WTC11 (cell line): ENCODE measurements around the gene CHTF18. TPM values are rescaled to one million over a fixed set of nuclear protein-coding genes. Genes with fewer than 3 reads are reported as not detected.

Experiments used
- ATAC-seq: fragments of 200-7000 bp; cut with Tn5 transposase; 2 replicates; pipeline ENCODE4 v1.10.0; 2021; ENCODE audit warnings: mild to moderate bottlenecking, moderate library complexity
- CTCF ChIA-PET: fragments of 300-600 bp; sonication (Branson Sonifier 250); formaldehyde crosslinking; loops from one replicate; lab custom pipeline; 2021; ENCODE audit warnings: antibody characterized with exemption; lab: Charles Lee
- POLR2A ChIA-PET: fragments of 350-600 bp; sonication (Branson Sonifier 250); formaldehyde crosslinking; loops from one replicate; lab custom pipeline; 2021; ENCODE audit warnings: antibody characterized with exemption; lab: Charles Lee
- DNase-seq: peaks from one replicate; pipeline ENCODE4 v3.0.0; 2021; ENCODE audit warnings: low spot score
- H3K27ac Mint-ChIP-seq: 2 replicates; pipeline ENCODE4 v1.8.0; 2021; ENCODE audit warnings: mixed read lengths
- H3K27me3 Mint-ChIP-seq: 2 replicates; pipeline ENCODE4 v1.8.0; 2021; ENCODE audit warnings: low read depth, mild to moderate bottlenecking, moderate library complexity, mixed read lengths
- H3K36me3 Mint-ChIP-seq: 2 replicates; pipeline ENCODE4 v1.8.0; 2021; ENCODE audit warnings: mixed read lengths
- H3K4me1 Mint-ChIP-seq: 2 replicates; pipeline ENCODE4 v1.8.0; 2022; ENCODE audit warnings: mixed read lengths
- H3K4me3 Mint-ChIP-seq: 2 replicates; pipeline ENCODE4 v1.8.0; 2021; ENCODE audit warnings: mild to moderate bottlenecking, moderate library complexity, mixed read lengths
- H3K9me3 Mint-ChIP-seq: 2 replicates; pipeline ENCODE4 v1.8.0; 2021; ENCODE audit warnings: mixed read lengths
- ATF1 ChIP-seq: sonication (generic); formaldehyde crosslinking; IDR thresholded peaks from 2 replicates; pipeline ENCODE4 v1.8.1; 2023; ENCODE audit warnings: mild to moderate bottlenecking, moderate library complexity, missing genetic modification reagents
- E2F5 ChIP-seq: sonication (generic); formaldehyde crosslinking; IDR thresholded peaks from 2 replicates; pipeline ENCODE4 v1.8.1; 2022; ENCODE audit warnings: mild to moderate bottlenecking, moderate library complexity, missing genetic modification reagents
- ELF4 ChIP-seq: sonication (generic); formaldehyde crosslinking; IDR thresholded peaks from 2 replicates; pipeline ENCODE4 v1.8.1; 2022; ENCODE audit warnings: low read depth, mild to moderate bottlenecking, moderate library complexity, missing genetic modification reagents
- ESRRA ChIP-seq: sonication (generic); formaldehyde crosslinking; IDR thresholded peaks from 2 replicates; pipeline ENCODE4 v1.8.1; 2022; ENCODE audit warnings: mild to moderate bottlenecking, missing genetic modification reagents, borderline replicate concordance
- HMGXB4 ChIP-seq: sonication (generic); formaldehyde crosslinking; IDR thresholded peaks from 2 replicates; pipeline ENCODE4 v1.8.1; 2023; ENCODE audit warnings: mild to moderate bottlenecking, moderate library complexity, missing genetic modification reagents
- MYBL2 ChIP-seq: sonication (generic); formaldehyde crosslinking; IDR thresholded peaks from 2 replicates; pipeline ENCODE4 v1.8.1; 2023; ENCODE audit warnings: mild to moderate bottlenecking, moderate library complexity, missing genetic modification reagents
- NR1H2 ChIP-seq: sonication (generic); formaldehyde crosslinking; IDR thresholded peaks from 2 replicates; pipeline ENCODE4 v1.9.0; 2021; ENCODE audit warnings: mild to moderate bottlenecking, moderate library complexity, missing genetic modification reagents
- PRRX2 ChIP-seq: fragments of 250-450 bp; sonication (Bioruptor Pico); IDR thresholded peaks from 2 replicates; pipeline ENCODE4 v1.8.0; 2021; ENCODE audit warnings: mild to moderate bottlenecking
- SP1 ChIP-seq: sonication (generic); formaldehyde crosslinking; conservative IDR thresholded peaks from 2 replicates; pipeline ENCODE4 v1.8.1; 2022; ENCODE audit warnings: missing genetic modification reagents
- TP53 ChIP-seq: sonication (generic); formaldehyde crosslinking; IDR thresholded peaks from 2 replicates; pipeline ENCODE4 v1.8.1; 2023; ENCODE audit warnings: mild to moderate bottlenecking, missing genetic modification reagents
- ZNF121 ChIP-seq: sonication (generic); formaldehyde crosslinking; IDR thresholded peaks from 2 replicates; pipeline ENCODE4 v1.8.0; 2023; ENCODE audit warnings: missing genetic modification reagents
- ZNF138 ChIP-seq: sonication (generic); formaldehyde crosslinking; conservative IDR thresholded peaks from 2 replicates; pipeline ENCODE4 v1.8.1; 2022; ENCODE audit warnings: mild to moderate bottlenecking, moderate library complexity, missing genetic modification reagents
- ZNF263 ChIP-seq: sonication (generic); formaldehyde crosslinking; IDR thresholded peaks from 2 replicates; pipeline ENCODE4 v1.8.1; 2022; ENCODE audit warnings: low read depth, mild to moderate bottlenecking, moderate library complexity, missing genetic modification reagents
- total RNA-seq: library from RNA; stranded (reverse); gene quantifications from 3 replicates; pipeline ENCODE4 v1.2.3, GENCODE V29; 2021
- TF ChIP-seq, protein P1 (sequence below): fragments of 250-450 bp; sonication (Bioruptor Pico); IDR thresholded peaks from 2 replicates; pipeline ENCODE4 v1.9.0; 2021; ENCODE audit warnings: mild to moderate bottlenecking
- TF ChIP-seq, protein P2 (sequence below): fragments of 250-450 bp; sonication (Bioruptor Pico); conservative IDR thresholded peaks from 2 replicates; pipeline ENCODE4 v1.9.0; 2021; ENCODE audit warnings: mild to moderate bottlenecking

Gene CHTF18
- total RNA-seq, 1 experiment from 2014 or later: 183 TPM

- POLR2A ChIA-PET: no interaction called here
- TF ChIP-seq, protein P1, sequence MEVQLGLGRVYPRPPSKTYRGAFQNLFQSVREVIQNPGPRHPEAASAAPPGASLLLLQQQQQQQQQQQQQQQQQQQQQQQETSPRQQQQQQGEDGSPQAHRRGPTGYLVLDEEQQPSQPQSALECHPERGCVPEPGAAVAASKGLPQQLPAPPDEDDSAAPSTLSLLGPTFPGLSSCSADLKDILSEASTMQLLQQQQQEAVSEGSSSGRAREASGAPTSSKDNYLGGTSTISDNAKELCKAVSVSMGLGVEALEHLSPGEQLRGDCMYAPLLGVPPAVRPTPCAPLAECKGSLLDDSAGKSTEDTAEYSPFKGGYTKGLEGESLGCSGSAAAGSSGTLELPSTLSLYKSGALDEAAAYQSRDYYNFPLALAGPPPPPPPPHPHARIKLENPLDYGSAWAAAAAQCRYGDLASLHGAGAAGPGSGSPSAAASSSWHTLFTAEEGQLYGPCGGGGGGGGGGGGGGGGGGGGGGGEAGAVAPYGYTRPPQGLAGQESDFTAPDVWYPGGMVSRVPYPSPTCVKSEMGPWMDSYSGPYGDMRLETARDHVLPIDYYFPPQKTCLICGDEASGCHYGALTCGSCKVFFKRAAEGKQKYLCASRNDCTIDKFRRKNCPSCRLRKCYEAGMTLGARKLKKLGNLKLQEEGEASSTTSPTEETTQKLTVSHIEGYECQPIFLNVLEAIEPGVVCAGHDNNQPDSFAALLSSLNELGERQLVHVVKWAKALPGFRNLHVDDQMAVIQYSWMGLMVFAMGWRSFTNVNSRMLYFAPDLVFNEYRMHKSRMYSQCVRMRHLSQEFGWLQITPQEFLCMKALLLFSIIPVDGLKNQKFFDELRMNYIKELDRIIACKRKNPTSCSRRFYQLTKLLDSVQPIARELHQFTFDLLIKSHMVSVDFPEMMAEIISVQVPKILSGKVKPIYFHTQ (CRISPR knock-in tag): no peak
- no peak for TF ChIP-seq SP1
- no peak for TF ChIP-seq ATF1 (CRISPR knock-in tag)
- no peak for TF ChIP-seq PRRX2
- TF ChIP-seq MYBL2: no peak
- no peak for TF ChIP-seq HMGXB4 (CRISPR knock-in tag)
- TF ChIP-seq TP53 (CRISPR knock-in tag): no peak
- no peak for TF ChIP-seq ZNF263 (CRISPR knock-in tag)
- TF ChIP-seq ZNF138: no peak
- Mint-ChIP-seq H3K9me3 (peaks cover 17% of the 10 kb centered on the region), H3K27ac (no peak overlapping the region), H3K4me3 (no peak overlapping the region), H3K27me3 (peaks cover 11% of the 10 kb centered on the region), H3K36me3 (peaks cover 9% of the 10 kb centered on the region), H3K4me1 (peaks cover 2% of the 10 kb centered on the region; the same call in 1 of the 2 replicates)
- ATAC-seq (no peak), DNase-seq (no peak)
- CTCF ChIA-PET: no interaction called here
Measured at GRCh38 chr16:838741-839140, 50.3 kb downstream of the CHTF18 start.

DNA sequence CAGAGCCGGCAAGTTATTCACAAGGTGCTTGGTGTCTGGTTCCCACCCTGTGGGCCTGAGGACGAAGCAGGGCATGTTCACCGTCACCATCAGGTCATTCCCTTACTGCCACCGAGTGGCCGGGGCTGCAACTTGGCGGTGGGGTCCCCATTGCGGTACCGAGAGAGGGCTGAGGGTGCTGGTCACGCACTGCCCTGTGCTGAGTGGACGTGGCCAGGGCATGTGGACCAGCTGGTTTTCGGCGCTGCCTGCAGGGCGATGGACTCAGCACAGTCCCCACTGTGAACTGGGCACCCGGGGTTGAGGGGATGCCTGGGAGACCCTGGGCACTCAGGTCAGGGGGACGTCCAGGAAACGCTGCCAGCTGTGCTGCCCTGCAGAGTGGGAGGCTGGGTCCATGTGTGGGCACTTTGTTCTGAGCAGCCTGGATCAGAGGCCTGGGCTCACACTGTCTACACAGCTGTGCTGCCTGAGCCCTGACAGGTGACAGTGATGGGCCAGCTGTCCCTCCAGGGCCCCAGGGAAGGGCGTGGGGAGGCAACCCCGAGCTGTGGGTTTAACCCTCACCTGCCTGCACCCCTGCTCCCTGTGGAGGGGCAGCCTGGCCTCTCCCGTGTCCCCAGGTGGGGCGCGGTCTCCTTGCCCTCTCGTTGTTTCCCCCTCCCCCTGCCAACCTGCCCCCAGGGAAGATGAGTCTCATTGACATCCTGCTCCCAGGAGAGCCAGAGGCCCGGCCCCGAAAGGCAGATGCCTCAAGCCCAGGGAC is 51.4 kb downstream of the CHTF18 start:
- TF ChIP-seq ELF4 (CRISPR knock-in tag) (no peak), ESRRA (no peak), E2F5 (no peak), NR1H2 (CRISPR knock-in tag) (no peak), MYBL2 (no peak), ZNF121 (CRISPR knock-in tag) (no peak)
- TF ChIP-seq, protein P2, sequence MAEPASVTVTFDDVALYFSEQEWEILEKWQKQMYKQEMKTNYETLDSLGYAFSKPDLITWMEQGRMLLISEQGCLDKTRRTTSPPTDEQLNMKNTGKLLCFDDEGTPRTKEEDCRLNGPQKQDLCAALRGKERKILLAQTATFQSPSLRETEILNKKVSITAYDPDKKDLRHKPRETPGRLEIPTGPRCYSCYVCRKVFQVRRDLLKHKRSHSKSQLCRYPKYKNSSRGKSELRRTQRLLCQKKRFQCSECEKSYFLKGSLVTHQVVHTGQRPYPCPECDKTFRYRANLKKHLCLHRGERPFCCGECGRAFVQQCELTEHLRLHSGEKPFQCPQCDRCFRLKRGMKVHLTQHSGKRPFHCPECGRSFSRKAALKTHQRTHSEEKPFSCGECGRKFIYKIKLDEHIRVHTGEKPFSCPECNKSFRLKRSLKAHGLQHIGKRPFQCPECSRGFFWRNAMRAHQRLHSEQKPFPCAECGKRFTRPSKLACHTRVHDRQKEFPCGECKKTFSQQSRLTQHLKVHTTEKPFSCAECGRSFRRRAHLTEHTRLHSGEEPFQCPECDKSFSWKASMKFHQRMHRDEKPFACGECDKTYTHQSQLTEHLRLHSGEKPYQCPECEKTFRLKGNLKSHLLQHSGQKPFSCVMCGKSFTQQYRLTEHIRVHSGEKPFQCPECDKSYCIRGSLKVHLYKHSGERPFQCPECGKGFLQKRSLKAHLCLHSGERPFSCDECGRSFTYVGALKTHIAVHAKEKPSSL (CRISPR knock-in tag): no peak
- ChIA-PET CTCF (interaction anchor here (0.6 kb wide), 1 partner anchor 133 kb away, joined by 4 read pairs; no protein-coding TSS in a partner anchor), POLR2A (no interaction called here)
- H3K27me3 Mint-ChIP-seq: peaks cover 11% of the 10 kb centered on the region
- peaks cover 2% of the 10 kb centered on the region; the same call in 1 of the 2 replicates for H3K4me1 Mint-ChIP-seq
- peaks cover 17% of the 10 kb centered on the region for H3K9me3 Mint-ChIP-seq
- peaks cover 9% of the 10 kb centered on the region for H3K36me3 Mint-ChIP-seq
- DNase-seq: no peak
- H3K27ac Mint-ChIP-seq: no peak overlapping the region
- H3K4me3 Mint-ChIP-seq: no peak overlapping the region
- 0 out of 2 replicates have a peak, but pooled peaks have one; percentile 34 for ATAC-seq
